SK-N-SH (cell line): ENCODE results near the gene KIDINS220. TPM values are rescaled to one million over a fixed set of nuclear protein-coding genes. Genes with fewer than 3 reads are reported as not detected.

Experiments used
- CTCF ChIA-PET: fragments of 300-600, 350-600 bp; formaldehyde crosslinking; extraction: SDS; loops from one replicate; lab custom pipeline; 2021; lab: Yijun Ruan, JAX
- POLR2A ChIA-PET: fragments of 350-600 bp; sonication (Branson Sonifier 250); formaldehyde crosslinking; extraction: SDS; loops from one replicate; lab custom pipeline; 2020; ENCODE audit warnings: antibody characterized with exemption, inconsistent platforms; lab: Yijun Ruan, JAX
- DNase-seq: peaks from one replicate; pipeline ENCODE4 v3.0.0; 2012
- H2AFZ ChIP-seq: fragments of 200-600 bp; sonication (generic); 2 replicates; pipeline ENCODE4 v1.8.1; 2016; ENCODE audit warnings: antibody characterized with exemption, mild to moderate bottlenecking, low read depth
- H3F3A ChIP-seq: fragments of 200-600 bp; sonication (generic); replicated peaks from 2 replicates; pipeline ENCODE3; 2016; ENCODE audit warnings: antibody characterized with exemption, mild to moderate bottlenecking; ENCODE audit not compliant: insufficient read depth
- H3K27ac ChIP-seq, 2 experiments: fragments of 200-500 bp in 1 of 2; fragments of 200-600 bp in 1 of 2; sonication (Bioruptor generic) in 1 of 2; sonication (generic), shearing (Covaris generic) in 1 of 2; 2 replicates each; pipeline versions ENCODE4 v1.5.1 to v1.6.1; 2014 to 2016; ENCODE audit warnings: low read depth in 2 of 2, inconsistent platforms in 1 of 2, low read length in 1 of 2, mild to moderate bottlenecking in 1 of 2, mixed read lengths in 1 of 2
- H3K27me3 ChIP-seq: fragments of 200-600 bp; sonication (generic), shearing (Covaris generic); 2 replicates; pipeline ENCODE4 v1.6.1; 2016; ENCODE audit warnings: mixed run types; ENCODE audit not compliant: insufficient read depth
- H3K36me3 ChIP-seq, 2 experiments: fragments of 200-500 bp in 1 of 2; fragments of 200-600 bp in 1 of 2; sonication (Bioruptor generic) in 1 of 2; sonication (generic) in 1 of 2; replicated peaks in 1 of 2; 2 replicates each; pipeline versions ENCODE3 to v1.5.1; 2014 to 2016; ENCODE audit warnings: low read length in 1 of 2, mild to moderate bottlenecking in 1 of 2; ENCODE audit not compliant: insufficient read depth in 2 of 2, control insufficient read depth in 1 of 2
- H3K4me1 ChIP-seq, 2 experiments: fragments of 200-500 bp in 1 of 2; fragments of 200-600 bp in 1 of 2; sonication (Bioruptor generic) in 1 of 2; sonication (generic), shearing (Covaris generic) in 1 of 2; 2 replicates each; pipeline versions ENCODE4 v1.5.1 to v1.6.1; 2014 to 2016; ENCODE audit warnings: low read depth in 1 of 2, low read length in 1 of 2, mixed run types in 1 of 2; ENCODE audit not compliant: insufficient read depth in 2 of 2, control insufficient read depth in 1 of 2
- H3K4me2 ChIP-seq: fragments of 200-600 bp; sonication (generic), shearing (Covaris generic); 2 replicates; pipeline ENCODE4 v1.6.1; 2017; ENCODE audit warnings: mixed run types
- H3K4me3 ChIP-seq, 2 experiments: fragments of 200-500 bp in 1 of 2; fragments of 200-600 bp in 1 of 2; sonication (Bioruptor generic) in 1 of 2; sonication (generic), shearing (Covaris generic) in 1 of 2; 2 replicates each; pipeline versions ENCODE4 v1.5.1 to v1.8.1; 2014 to 2016; ENCODE audit warnings: low read depth in 2 of 2, inconsistent platforms in 1 of 2, low read length in 1 of 2, mild to moderate bottlenecking in 1 of 2, mixed read lengths in 1 of 2, moderate library complexity in 1 of 2
- H3K79me2 ChIP-seq: fragments of 200-600 bp; sonication (generic); 2 replicates; pipeline ENCODE4 v1.8.1; 2017; ENCODE audit warnings: mild to moderate bottlenecking; ENCODE audit not compliant: insufficient read depth
- H3K9ac ChIP-seq: fragments of 200-600 bp; sonication (generic); 2 replicates; pipeline ENCODE4 v1.6.1; 2017; ENCODE audit warnings: mixed run types
- H3K9me2 ChIP-seq: fragments of 200-600 bp; sonication (generic); 2 replicates; pipeline ENCODE4 v1.6.1; 2017; ENCODE audit warnings: mixed run types
- H3K9me3 ChIP-seq: fragments of 200-600 bp; sonication (generic); 2 replicates; pipeline ENCODE4 v1.6.1; 2017; ENCODE audit warnings: mixed run types, mild to moderate bottlenecking, moderate library complexity
- H4K20me1 ChIP-seq: fragments of 200-600 bp; sonication (generic); 2 replicates; pipeline ENCODE4 v1.6.1; 2017; ENCODE audit warnings: mild to moderate bottlenecking, mixed run types; ENCODE audit not compliant: insufficient read depth
- CHD2 ChIP-seq: fragments of 150-350 bp; IDR thresholded peaks from 2 replicates; pipeline ENCODE4 v1.6.1; 2018; ENCODE audit warnings: low read length; ENCODE audit not compliant: partially characterized antibody
- ELF1 ChIP-seq: IDR thresholded peaks from 2 replicates; pipeline ENCODE4 v1.4.0; 2012
- EP300 ChIP-seq, 2 experiments: IDR thresholded peaks; 2 replicates each; pipeline versions ENCODE4 v1.4.0 to v1.6.1; 2012; ENCODE audit warnings: borderline replicate concordance in 1 of 2, low read depth in 1 of 2, low read length in 1 of 2
- EZH2phosphoT487 ChIP-seq: fragments of 200-600 bp; sonication (generic); IDR thresholded peaks from 2 replicates; pipeline ENCODE4 v1.6.1; 2017; ENCODE audit warnings: low read depth, mixed run types, mild to moderate bottlenecking, antibody characterized with exemption, moderate library complexity, borderline replicate concordance
- FOSL2 ChIP-seq: IDR thresholded peaks from 2 replicates; pipeline ENCODE4 v1.4.0; 2012; ENCODE audit warnings: low read depth, mild to moderate bottlenecking, moderate library complexity, borderline replicate concordance
- FOXM1 ChIP-seq: IDR thresholded peaks from 2 replicates; pipeline ENCODE4 v1.4.0; 2012; ENCODE audit warnings: low read depth, mild to moderate bottlenecking
- GATA2 ChIP-seq: sonication (generic); formaldehyde crosslinking; IDR thresholded peaks from 2 replicates; pipeline ENCODE4 v1.5.0; 2020; ENCODE audit warnings: mild to moderate bottlenecking, missing genetic modification reagents
- JUND ChIP-seq: IDR thresholded peaks from 2 replicates; pipeline ENCODE4 v1.4.0; 2012
- MEF2A ChIP-seq: IDR thresholded peaks from 2 replicates; pipeline ENCODE4 v1.4.0; 2012; ENCODE audit warnings: low read depth, borderline replicate concordance
- MXI1 ChIP-seq: IDR thresholded peaks from 2 replicates; pipeline ENCODE4 v1.6.1; 2012; ENCODE audit warnings: mild to moderate bottlenecking, low read depth, low read length, improper control_type of control experiment
- NFIC ChIP-seq: IDR thresholded peaks from 2 replicates; pipeline ENCODE4 v1.4.0; 2012; ENCODE audit warnings: borderline replicate concordance
- POLR2AphosphoS5 ChIP-seq: IDR thresholded peaks from 2 replicates; pipeline ENCODE4 v1.6.1; 2012; ENCODE audit warnings: low read depth, low read length
- RAD21 ChIP-seq: IDR thresholded peaks from 2 replicates; pipeline ENCODE4 v1.6.1; 2012; ENCODE audit warnings: mild to moderate bottlenecking, low read length
- TEAD4 ChIP-seq: IDR thresholded peaks from 2 replicates; pipeline ENCODE4 v1.4.0; 2012; ENCODE audit warnings: mild to moderate bottlenecking, borderline replicate concordance; ENCODE audit not compliant: insufficient read depth
- YY1 ChIP-seq: IDR thresholded peaks from 2 replicates; pipeline ENCODE4 v1.4.0; 2012; ENCODE audit warnings: low read depth, mild to moderate bottlenecking
- WGBS: methylation state at CpG from one replicate; pipeline ENCODE4 v1.1.6; 2017; ENCODE audit warnings: low lambda C conversion rate; 5-methylcytosine and 5-hydroxymethylcytosine counted together
- polyA plus RNA-seq, 3 experiments: library from polyadenylated mRNA; depleted of rRNA; stranded (reverse); fragments of >200 nt; gene quantifications; 2 replicates each; pipeline ENCODE4 v1.2.3, GENCODE V29; 2012
- TF ChIP-seq, protein P1 (sequence below): fragments of 200-600 bp; sonication (generic); IDR thresholded peaks from 2 replicates; pipeline ENCODE4 v1.6.1; 2017; ENCODE audit warnings: antibody characterized with exemption, mild to moderate bottlenecking, moderate library complexity
- TF ChIP-seq, protein P2 (sequence below): fragments of 150-350 bp; IDR thresholded peaks from 2 replicates; pipeline ENCODE4 v1.6.1; 2017; ENCODE audit warnings: antibody characterized with exemption, low read length, low read depth, borderline replicate concordance
- TF ChIP-seq, protein P3 (sequence below): IDR thresholded peaks from 2 replicates; pipeline ENCODE4 v1.4.0; 2012; ENCODE audit warnings: low read depth, borderline replicate concordance
- TF ChIP-seq, protein P4 (sequence below): fragments of 150-350 bp; IDR thresholded peaks from 2 replicates; pipeline ENCODE4 v1.6.1; 2016; ENCODE audit warnings: mild to moderate bottlenecking, low read depth, low read length
- TF ChIP-seq, protein P5 (sequence below): IDR thresholded peaks from 2 replicates; pipeline ENCODE4 v1.6.1; 2012; ENCODE audit warnings: mild to moderate bottlenecking, low read depth, low read length, moderate library complexity
- TF ChIP-seq, protein P6 (sequence below): IDR thresholded peaks from 2 replicates; pipeline ENCODE4 v1.4.0; 2012; ENCODE audit warnings: low read depth

KIDINS220 gene
- polyA plus RNA-seq, 1 of the 3 experiments (the other 2 are of a cell fraction), result 18.2 TPM

DNA sequence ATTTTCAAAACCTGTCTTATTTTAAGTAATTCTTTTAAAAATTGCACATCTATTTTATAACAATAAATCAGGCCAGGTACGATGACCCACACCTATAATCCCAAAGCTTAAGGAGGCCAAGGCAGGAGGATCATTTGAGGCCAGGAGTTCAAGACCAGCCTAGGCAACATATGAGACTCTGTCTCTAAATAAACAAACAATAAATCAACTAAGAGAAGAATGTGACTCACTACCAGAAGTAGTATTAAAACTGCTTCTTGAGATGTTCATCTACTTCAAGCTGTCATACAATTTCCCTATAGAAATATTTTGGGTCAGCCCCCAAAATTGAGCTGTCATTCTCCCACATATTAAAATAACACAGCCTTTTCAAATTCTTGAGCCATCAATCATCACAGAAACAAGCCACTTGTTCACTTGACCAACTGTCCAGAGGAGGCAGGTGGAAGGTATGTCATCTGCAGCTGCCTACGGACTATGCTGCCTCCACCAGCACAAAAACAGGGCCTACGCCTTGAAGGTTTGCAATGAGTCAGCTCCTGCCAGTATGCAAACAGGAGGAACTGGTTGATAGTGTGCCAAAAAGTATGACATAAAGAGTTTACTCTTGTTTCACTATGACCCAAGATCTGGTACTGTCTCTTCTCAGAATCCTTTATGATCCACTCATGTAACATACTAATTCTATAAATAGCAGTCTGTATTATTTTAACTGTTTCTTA lies 33.6 kb downstream of the KIDINS220 start (continued):
- TF ChIP-seq, protein P1, sequence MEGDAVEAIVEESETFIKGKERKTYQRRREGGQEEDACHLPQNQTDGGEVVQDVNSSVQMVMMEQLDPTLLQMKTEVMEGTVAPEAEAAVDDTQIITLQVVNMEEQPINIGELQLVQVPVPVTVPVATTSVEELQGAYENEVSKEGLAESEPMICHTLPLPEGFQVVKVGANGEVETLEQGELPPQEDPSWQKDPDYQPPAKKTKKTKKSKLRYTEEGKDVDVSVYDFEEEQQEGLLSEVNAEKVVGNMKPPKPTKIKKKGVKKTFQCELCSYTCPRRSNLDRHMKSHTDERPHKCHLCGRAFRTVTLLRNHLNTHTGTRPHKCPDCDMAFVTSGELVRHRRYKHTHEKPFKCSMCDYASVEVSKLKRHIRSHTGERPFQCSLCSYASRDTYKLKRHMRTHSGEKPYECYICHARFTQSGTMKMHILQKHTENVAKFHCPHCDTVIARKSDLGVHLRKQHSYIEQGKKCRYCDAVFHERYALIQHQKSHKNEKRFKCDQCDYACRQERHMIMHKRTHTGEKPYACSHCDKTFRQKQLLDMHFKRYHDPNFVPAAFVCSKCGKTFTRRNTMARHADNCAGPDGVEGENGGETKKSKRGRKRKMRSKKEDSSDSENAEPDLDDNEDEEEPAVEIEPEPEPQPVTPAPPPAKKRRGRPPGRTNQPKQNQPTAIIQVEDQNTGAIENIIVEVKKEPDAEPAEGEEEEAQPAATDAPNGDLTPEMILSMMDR, result no peak
- TF ChIP-seq, protein P2, sequence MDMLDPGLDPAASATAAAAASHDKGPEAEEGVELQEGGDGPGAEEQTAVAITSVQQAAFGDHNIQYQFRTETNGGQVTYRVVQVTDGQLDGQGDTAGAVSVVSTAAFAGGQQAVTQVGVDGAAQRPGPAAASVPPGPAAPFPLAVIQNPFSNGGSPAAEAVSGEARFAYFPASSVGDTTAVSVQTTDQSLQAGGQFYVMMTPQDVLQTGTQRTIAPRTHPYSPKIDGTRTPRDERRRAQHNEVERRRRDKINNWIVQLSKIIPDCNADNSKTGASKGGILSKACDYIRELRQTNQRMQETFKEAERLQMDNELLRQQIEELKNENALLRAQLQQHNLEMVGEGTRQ, result no peak
- TF ChIP-seq JUND, result peak; percentile 54
- TF ChIP-seq FOXM1, result no peak
- TF ChIP-seq, protein P3, sequence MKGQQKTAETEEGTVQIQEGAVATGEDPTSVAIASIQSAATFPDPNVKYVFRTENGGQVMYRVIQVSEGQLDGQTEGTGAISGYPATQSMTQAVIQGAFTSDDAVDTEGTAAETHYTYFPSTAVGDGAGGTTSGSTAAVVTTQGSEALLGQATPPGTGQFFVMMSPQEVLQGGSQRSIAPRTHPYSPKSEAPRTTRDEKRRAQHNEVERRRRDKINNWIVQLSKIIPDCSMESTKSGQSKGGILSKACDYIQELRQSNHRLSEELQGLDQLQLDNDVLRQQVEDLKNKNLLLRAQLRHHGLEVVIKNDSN, result no peak
- peak; percentile 46; the same call in 1 of the 2 replicates for TF ChIP-seq FOSL2
- TF ChIP-seq MXI1, result no peak
- TF ChIP-seq, protein P4, sequence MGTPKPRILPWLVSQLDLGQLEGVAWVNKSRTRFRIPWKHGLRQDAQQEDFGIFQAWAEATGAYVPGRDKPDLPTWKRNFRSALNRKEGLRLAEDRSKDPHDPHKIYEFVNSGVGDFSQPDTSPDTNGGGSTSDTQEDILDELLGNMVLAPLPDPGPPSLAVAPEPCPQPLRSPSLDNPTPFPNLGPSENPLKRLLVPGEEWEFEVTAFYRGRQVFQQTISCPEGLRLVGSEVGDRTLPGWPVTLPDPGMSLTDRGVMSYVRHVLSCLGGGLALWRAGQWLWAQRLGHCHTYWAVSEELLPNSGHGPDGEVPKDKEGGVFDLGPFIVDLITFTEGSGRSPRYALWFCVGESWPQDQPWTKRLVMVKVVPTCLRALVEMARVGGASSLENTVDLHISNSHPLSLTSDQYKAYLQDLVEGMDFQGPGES, result no peak

DNA sequence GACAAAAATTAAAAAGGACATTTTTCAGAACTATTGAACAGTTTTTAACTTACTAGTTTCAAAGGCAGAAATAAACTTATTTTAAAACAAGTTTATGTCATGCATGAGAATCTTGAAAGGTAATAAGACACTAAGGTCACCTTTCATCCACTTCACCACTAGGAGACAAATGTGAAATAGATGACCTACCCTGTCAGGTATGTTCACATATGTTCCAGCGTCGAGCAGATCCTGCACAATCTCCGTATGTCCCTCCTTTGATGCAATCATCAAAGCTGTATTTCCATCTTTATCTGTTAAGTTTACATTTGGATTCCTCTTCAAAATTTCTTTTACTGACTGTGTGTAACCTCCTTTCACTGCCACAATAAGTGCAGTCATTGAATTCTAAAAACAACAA lies 34.7 kb downstream of the KIDINS220 start:
- Histone ChIP-seq H3K36me3 (peaks cover 40 to 61% of the 10 kb centered on the region in 2 experiments), H3K9me3 (no peaks in the 10 kb centered on the region), H3K27me3 (no peaks in the 10 kb centered on the region), H3F3A (peaks cover 6% of the 10 kb centered on the region), H3K9me2 (no peaks in the 10 kb centered on the region), H4K20me1 (no peaks in the 10 kb centered on the region), H2AFZ (no peak overlapping the region), H3K9ac (no peak overlapping the region), H3K4me3 (no peak overlapping the region), H3K4me2 (no peak overlapping the region), H3K79me2 (no peaks in the 10 kb centered on the region), H3K27ac (no peak overlapping the region), H3K4me1 (peaks cover 2 to 7% of the 10 kb centered on the region in 2 experiments; a peak in 2 of 4 replicates)
- DNase-seq, result no peak
- POLR2A ChIA-PET, result no interaction called here
- CTCF ChIA-PET, result interaction anchor here (1.0 to 2.5 kb wide), 4 partner anchors 13 to 337 kb away, joined by 3 to 7 read pairs (median 5); no protein-coding TSS in a partner anchor
- WGBS, result 99% methylated on average over 3 of the region's 3 CpGs
- TF ChIP-seq EZH2phosphoT487 (no peak), CHD2 (no peak), NFIC (no peak), TEAD4 (no peak), JUND (no peak), MEF2A (no peak), FOXM1 (no peak), ELF1 (no peak), EP300 (IDR thresholded peaks at IDR 0.05; ENCODE audit: borderline replicate concordance in 1 of 2, low read depth in 1 of 2, low read length in 1 of 2) (no peak), YY1 (no peak), RAD21 (no peak), POLR2AphosphoS5 (no peak), GATA2 (no peak), MXI1 (no peak)
- TF ChIP-seq, protein P5, sequence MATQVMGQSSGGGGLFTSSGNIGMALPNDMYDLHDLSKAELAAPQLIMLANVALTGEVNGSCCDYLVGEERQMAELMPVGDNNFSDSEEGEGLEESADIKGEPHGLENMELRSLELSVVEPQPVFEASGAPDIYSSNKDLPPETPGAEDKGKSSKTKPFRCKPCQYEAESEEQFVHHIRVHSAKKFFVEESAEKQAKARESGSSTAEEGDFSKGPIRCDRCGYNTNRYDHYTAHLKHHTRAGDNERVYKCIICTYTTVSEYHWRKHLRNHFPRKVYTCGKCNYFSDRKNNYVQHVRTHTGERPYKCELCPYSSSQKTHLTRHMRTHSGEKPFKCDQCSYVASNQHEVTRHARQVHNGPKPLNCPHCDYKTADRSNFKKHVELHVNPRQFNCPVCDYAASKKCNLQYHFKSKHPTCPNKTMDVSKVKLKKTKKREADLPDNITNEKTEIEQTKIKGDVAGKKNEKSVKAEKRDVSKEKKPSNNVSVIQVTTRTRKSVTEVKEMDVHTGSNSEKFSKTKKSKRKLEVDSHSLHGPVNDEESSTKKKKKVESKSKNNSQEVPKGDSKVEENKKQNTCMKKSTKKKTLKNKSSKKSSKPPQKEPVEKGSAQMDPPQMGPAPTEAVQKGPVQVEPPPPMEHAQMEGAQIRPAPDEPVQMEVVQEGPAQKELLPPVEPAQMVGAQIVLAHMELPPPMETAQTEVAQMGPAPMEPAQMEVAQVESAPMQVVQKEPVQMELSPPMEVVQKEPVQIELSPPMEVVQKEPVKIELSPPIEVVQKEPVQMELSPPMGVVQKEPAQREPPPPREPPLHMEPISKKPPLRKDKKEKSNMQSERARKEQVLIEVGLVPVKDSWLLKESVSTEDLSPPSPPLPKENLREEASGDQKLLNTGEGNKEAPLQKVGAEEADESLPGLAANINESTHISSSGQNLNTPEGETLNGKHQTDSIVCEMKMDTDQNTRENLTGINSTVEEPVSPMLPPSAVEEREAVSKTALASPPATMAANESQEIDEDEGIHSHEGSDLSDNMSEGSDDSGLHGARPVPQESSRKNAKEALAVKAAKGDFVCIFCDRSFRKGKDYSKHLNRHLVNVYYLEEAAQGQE, result no peak
- TF ChIP-seq, protein P6, sequence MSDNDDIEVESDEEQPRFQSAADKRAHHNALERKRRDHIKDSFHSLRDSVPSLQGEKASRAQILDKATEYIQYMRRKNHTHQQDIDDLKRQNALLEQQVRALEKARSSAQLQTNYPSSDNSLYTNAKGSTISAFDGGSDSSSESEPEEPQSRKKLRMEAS, result no peak
- TF ChIP-seq, protein P4, result no peak
